IPS DF 6.9 (cell line): ENCODE results near the gene HSPA14.
A peak's percentile ranks its signal among the peaks of the same experiment; 100 is the strongest.
"Not testable (repeated sequence)": the region's sequence is repeated elsewhere in the genome, so short reads cannot be mapped to it uniquely, and the experiment has no call there.

ENCODE experiments used
- DNase-seq: peaks from one replicate; pipeline ENCODE4 v3.0.0-alpha.2; 2013; ENCODE audit warnings: low read depth, low spot score
- H3K27ac ChIP-seq: one replicate; pipeline ENCODE4 v1.5.1; 2013; ENCODE audit warnings: low read length, control low read depth
- H3K27me3 ChIP-seq: 2 replicates; pipeline ENCODE4 v1.6.1; 2013; ENCODE audit warnings: mild to moderate bottlenecking, low read length; ENCODE audit not compliant: control insufficient read depth, insufficient read depth
- H3K36me3 ChIP-seq: 2 replicates; pipeline ENCODE4 v1.6.1; 2013; ENCODE audit warnings: low read length; ENCODE audit not compliant: control insufficient read depth, insufficient read depth
- H3K4me1 ChIP-seq: 2 replicates; pipeline ENCODE4 v1.6.1; 2013; ENCODE audit warnings: low read length; ENCODE audit not compliant: control insufficient read depth, insufficient read depth
- H3K4me3 ChIP-seq: 2 replicates; pipeline ENCODE4 v1.5.1; 2013; ENCODE audit warnings: mild to moderate bottlenecking, low read length
- H3K9me3 ChIP-seq: 2 replicates; pipeline ENCODE4 v1.6.1; 2013; ENCODE audit warnings: low read length, inconsistent platforms; ENCODE audit not compliant: control insufficient read depth, insufficient read depth
- WGBS: extraction: QIAGEN DNeasy Blood & Tissue Kit; methylation state at CpG from one replicate; pipeline ENCODE4 v1.1.7; 2013; ENCODE audit warnings: mixed read lengths, missing lambda C conversion rate; ENCODE audit not compliant: insufficient read length, insufficient coverage; 5-methylcytosine and 5-hydroxymethylcytosine counted together

Gene HSPA14

GRCh38 chr10:14859775-14860174 is 21.7 kb downstream of the HSPA14 start:
- Histone ChIP-seq H3K27me3 (no peaks in the 10 kb centered on the region), H3K27ac (no peak overlapping the region), H3K36me3 (no peaks in the 10 kb centered on the region), H3K4me1 (no peaks in the 10 kb centered on the region), H3K9me3 (no peaks in the 10 kb centered on the region), H3K4me3 (no peak overlapping the region)
- no peak for DNase-seq

- WGBS = no CpG with 5 or more reads among the region's 1 CpG
- Histone ChIP-seq H3K4me1 (no peaks in the 10 kb centered on the region), H3K4me3 (no peak overlapping the region), H3K36me3 (no peaks in the 10 kb centered on the region), H3K27ac (no peak overlapping the region), H3K9me3 (no peaks in the 10 kb centered on the region), H3K27me3 (no peaks in the 10 kb centered on the region)
- DNase-seq = no peak
Measured at GRCh38 chr10:14860791-14861190, 22.7 kb downstream of the HSPA14 start.

- not testable (repeated sequence) for H3K27me3 ChIP-seq, DNase-seq, H3K27ac ChIP-seq, H3K4me1 ChIP-seq, H3K36me3 ChIP-seq, H3K9me3 ChIP-seq, H3K4me3 ChIP-seq
- WGBS = no CpG with 5 or more reads among the region's 6 CpGs
Measured at GRCh38 chr10:14864466-14864865, 26.4 kb downstream of the HSPA14 start.

GRCh38 chr10:14864871-14865270 is 26.8 kb downstream of the HSPA14 start:
- H3K27me3 ChIP-seq, DNase-seq, H3K27ac ChIP-seq, H3K4me1 ChIP-seq, H3K4me3 ChIP-seq, H3K9me3 ChIP-seq, H3K36me3 ChIP-seq: not testable (repeated sequence)
- no CpG with 5 or more reads among the region's 3 CpGs for WGBS

GRCh38 chr10:14873090-14873760 is 35.1 kb downstream of the HSPA14 start:
- H3K36me3 ChIP-seq = peaks cover 2% of the 10 kb centered on the region; the same call in 1 of the 2 replicates
- H3K9me3 ChIP-seq = no peaks in the 10 kb centered on the region
- WGBS = no CpG with 5 or more reads among the region's 2 CpGs
- DNase-seq = no peak
- H3K4me3 ChIP-seq = no peak overlapping the region
- H3K27me3 ChIP-seq = no peaks in the 10 kb centered on the region
- H3K4me1 ChIP-seq = no peaks in the 10 kb centered on the region; the same call in 1 of the 2 replicates
- no peak overlapping the region for H3K27ac ChIP-seq

GRCh38 chr10:14875941-14876340 is 37.8 kb downstream of the HSPA14 start:
- no peak for DNase-seq
- Histone ChIP-seq H3K4me1 (no peaks in the 10 kb centered on the region; the same call in 1 of the 2 replicates), H3K27me3 (no peaks in the 10 kb centered on the region), H3K36me3 (no peaks in the 10 kb centered on the region), H3K4me3 (no peak overlapping the region), H3K27ac (no peak overlapping the region), H3K9me3 (no peaks in the 10 kb centered on the region)
- no CpG with 5 or more reads among the region's 12 CpGs for WGBS

GRCh38 chr10:14876764-14877163 is 38.7 kb downstream of the HSPA14 start:
- no peak for DNase-seq
- no peaks in the 10 kb centered on the region for H3K36me3 ChIP-seq
- H3K9me3 ChIP-seq = no peaks in the 10 kb centered on the region
- H3K27me3 ChIP-seq = no peaks in the 10 kb centered on the region
- no peaks in the 10 kb centered on the region; the same call in 1 of the 2 replicates for H3K4me1 ChIP-seq
- no peak overlapping the region for H3K27ac ChIP-seq
- no CpG with 5 or more reads among the region's 9 CpGs for WGBS
- H3K4me3 ChIP-seq = no peak overlapping the region

GRCh38 chr10:14878266-14879123 is 40.4 kb downstream of the HSPA14 start, which contains the start of gene SUV39H2:
TSS of gene SUV39H2 (plus strand) at chr10:14878866. CDS start at chr10:14878889, 23 bp downstream.
- H3K27ac ChIP-seq = no peak within 1 kb of the TSS
- no peaks in the 10 kb centered on the region for H3K36me3 ChIP-seq
- DNase-seq = peak; percentile 61
- no CpG with 5 or more reads among the region's 102 CpGs for WGBS
- no peaks in the 10 kb centered on the region; the same call in 1 of the 2 replicates for H3K4me1 ChIP-seq
- no peaks in the 10 kb centered on the region for H3K9me3 ChIP-seq
- H3K4me3 ChIP-seq = peak within 1 kb of the TSS; percentile 95
- H3K27me3 ChIP-seq = no peaks in the 10 kb centered on the region

- WGBS = no CpG with 5 or more reads among the region's 60 CpGs
- Histone ChIP-seq H3K27ac (no peak overlapping the region), H3K4me1 (no peaks in the 10 kb centered on the region; the same call in 1 of the 2 replicates), H3K9me3 (no peaks in the 10 kb centered on the region), H3K4me3 (peak overlapping the region; percentile 95), H3K27me3 (no peaks in the 10 kb centered on the region), H3K36me3 (no peaks in the 10 kb centered on the region)
- DNase-seq = no peak
Measured at GRCh38 chr10:14879124-14879927, 41.2 kb downstream of the HSPA14 start.

GRCh38 chr10:14879928-14880193 is 41.8 kb downstream of the HSPA14 start:
- no peaks in the 10 kb centered on the region for H3K36me3 ChIP-seq
- H3K4me3 ChIP-seq = peak overlapping the region; percentile 24; the same call in 1 of the 2 replicates
- H3K9me3 ChIP-seq = no peaks in the 10 kb centered on the region
- no peaks in the 10 kb centered on the region; the same call in 1 of the 2 replicates for H3K4me1 ChIP-seq
- WGBS = no CpG with 5 or more reads among the region's 5 CpGs
- no peaks in the 10 kb centered on the region for H3K27me3 ChIP-seq
- H3K27ac ChIP-seq = no peak overlapping the region
- DNase-seq = no peak
